Measurements from ENCODE around the gene GNPDA1.

Gene GNPDA1

DNA sequence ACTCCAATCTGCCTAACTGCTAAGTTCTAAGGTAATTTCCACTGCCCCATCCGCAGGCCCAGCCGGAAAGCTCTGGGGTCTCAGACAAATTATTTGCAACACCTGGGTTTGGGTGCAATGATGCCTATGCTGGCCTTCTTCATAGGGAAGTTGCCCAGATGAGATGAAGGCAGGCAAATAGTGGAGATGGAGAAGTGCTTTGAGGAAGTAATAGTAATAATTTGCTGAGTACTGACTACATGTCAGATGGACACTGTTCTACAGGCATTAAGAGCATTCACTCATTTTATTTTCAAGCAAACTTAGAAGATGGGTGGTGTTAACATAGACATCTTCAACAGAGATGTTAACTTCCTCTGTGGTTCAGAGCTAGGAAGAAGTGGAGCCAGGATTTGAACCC is 58.6 kb downstream of the GNPDA1 start:
- H3K4me3 ChIP-seq (ENCODE audit: insufficient read depth, low read depth, low read length), result no peak overlapping the region
- H3K4me1 ChIP-seq (ENCODE audit: control insufficient read depth, insufficient read depth, low read length), result no peaks in the 10 kb centered on the region
- H3K27me3 ChIP-seq (ENCODE audit: control insufficient read depth, insufficient read depth, low read length, poor library complexity, severe bottlenecking), result no peaks in the 10 kb centered on the region
- WGBS, 2 experiments, result 96 to 100% methylated on average over 2 of the region's 2 CpGs
- H3K9me3 ChIP-seq (ENCODE audit: control insufficient read depth, low read length), result no peaks in the 10 kb centered on the region
- H3K27ac ChIP-seq (ENCODE audit: insufficient read depth, low read depth, low read length, poor library complexity, severe bottlenecking), result no peak overlapping the region
- no peaks in the 10 kb centered on the region for H3K36me3 ChIP-seq (ENCODE audit: control insufficient read depth, insufficient read depth, low read length)

DNA sequence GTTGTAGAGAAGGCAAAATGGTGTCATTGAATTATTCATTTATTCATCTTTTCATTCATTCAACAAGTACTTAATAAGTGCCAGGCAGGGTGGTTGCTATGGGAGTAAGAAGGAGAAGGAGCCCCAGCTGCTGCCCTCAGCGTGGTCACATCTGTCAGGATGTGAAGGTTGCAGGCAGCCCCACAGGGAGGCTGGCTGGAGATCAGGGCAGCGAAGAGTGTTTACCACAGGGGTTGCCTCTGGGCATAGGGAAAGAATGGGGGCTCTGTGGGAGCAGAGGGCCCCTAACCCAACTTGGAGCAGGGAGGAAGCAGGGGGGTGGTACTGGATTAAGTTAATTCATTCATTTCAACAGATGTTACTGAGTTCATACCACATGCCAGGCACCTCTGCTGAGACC is 60.8 kb downstream of the GNPDA1 start:
- Histone ChIP-seq H3K4me1 (ENCODE audit: control insufficient read depth, insufficient read depth, low read length) (no peaks in the 10 kb centered on the region), H3K9me3 (ENCODE audit: control insufficient read depth, low read length) (no peaks in the 10 kb centered on the region), H3K4me3 (ENCODE audit: insufficient read depth, low read depth, low read length) (no peak overlapping the region), H3K27ac (ENCODE audit: insufficient read depth, low read depth, low read length, poor library complexity, severe bottlenecking) (no peak overlapping the region), H3K27me3 (ENCODE audit: control insufficient read depth, insufficient read depth, low read length, poor library complexity, severe bottlenecking) (no peaks in the 10 kb centered on the region), H3K36me3 (ENCODE audit: control insufficient read depth, insufficient read depth, low read length) (no peaks in the 10 kb centered on the region)
- WGBS, 2 experiments, result 74 to 84% methylated on average over 2 of the region's 2 CpGs

DNA sequence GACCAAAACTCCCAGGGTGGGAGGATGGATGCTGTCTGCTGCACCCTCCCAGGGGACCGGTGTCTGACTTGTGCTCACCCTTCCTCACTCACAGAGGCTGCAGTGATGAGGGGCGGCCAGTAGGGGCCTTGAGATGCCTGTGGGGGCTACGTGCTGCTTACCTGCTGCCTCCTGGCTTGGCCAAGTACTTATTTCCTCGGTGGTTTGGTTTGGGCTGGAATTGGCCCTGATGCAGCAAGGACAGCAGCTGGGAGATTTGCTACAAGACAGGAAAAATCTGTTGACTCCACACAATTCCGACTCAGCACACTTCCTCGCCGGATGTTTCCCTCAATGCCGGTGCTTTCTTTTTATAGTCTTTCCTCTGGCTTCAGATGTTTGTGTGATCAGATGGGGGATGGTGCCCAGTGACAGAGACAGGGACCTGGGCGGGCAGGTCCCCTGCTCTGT is 61.5 kb downstream of the GNPDA1 start:
- Histone ChIP-seq H3K36me3 (ENCODE audit: control insufficient read depth, insufficient read depth, low read length) (no peaks in the 10 kb centered on the region), H3K4me3 (ENCODE audit: insufficient read depth, low read depth, low read length) (no peak overlapping the region), H3K4me1 (ENCODE audit: control insufficient read depth, insufficient read depth, low read length) (no peaks in the 10 kb centered on the region), H3K27me3 (ENCODE audit: control insufficient read depth, insufficient read depth, low read length, poor library complexity, severe bottlenecking) (no peaks in the 10 kb centered on the region), H3K9me3 (ENCODE audit: control insufficient read depth, low read length) (no peaks in the 10 kb centered on the region), H3K27ac (ENCODE audit: insufficient read depth, low read depth, low read length, poor library complexity, severe bottlenecking) (no peak overlapping the region)
- 54 to 55% methylated on average over 9 of the region's 9 CpGs for WGBS, 2 experiments
